GM10847 (cell line): ENCODE measurements around the gene NEK3.

Experiments used
- POLR2A ChIP-seq: IDR thresholded peaks from 2 replicates; pipeline ENCODE4 v1.6.1; 2011; ENCODE audit not compliant: insufficient read length; ENCODE audit errors: extremely low read depth

NEK3 gene

GRCh38 chr13:52156724-52157261 lies 2.6 kb downstream of the NEK3 start:
- no peak for TF ChIP-seq POLR2A

DNA sequence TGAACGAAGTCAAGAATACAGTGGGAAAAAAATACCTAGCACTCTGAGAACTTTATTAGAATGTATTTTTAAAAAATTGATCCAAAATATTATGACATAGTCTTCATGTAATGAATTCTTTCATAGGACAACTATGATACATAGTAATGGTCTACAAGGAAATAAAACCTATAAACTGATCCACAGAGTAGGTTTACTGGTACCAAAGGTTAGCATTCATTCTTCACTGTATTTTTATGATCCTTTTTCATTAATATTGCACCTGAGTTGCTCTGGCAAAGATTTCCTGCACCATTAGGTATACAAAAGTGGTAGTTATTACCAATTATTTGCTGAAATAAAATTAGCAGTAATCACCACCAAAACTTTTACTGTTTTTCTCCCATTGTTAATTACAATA lies 4.2 kb downstream of the NEK3 start:
- TF ChIP-seq POLR2A, result no peak

DNA sequence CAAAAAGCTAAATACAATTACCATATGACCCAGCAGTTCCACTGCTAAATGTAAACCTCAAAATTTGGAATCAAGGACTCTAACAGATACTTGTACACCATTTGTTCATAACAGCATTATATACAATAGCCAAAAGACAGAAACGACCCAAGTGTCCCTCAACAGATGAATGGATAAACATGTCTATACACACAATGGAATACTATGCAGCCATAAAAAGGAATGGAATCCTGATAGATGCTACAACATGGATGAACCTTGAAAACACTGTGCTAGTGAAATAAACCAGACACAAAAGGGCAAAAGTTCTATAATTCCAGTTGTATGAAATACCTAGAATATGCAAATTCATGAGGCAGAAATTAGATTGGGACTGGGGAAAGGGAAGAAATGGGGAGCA lies 12.2 kb downstream of the NEK3 start:
- TF ChIP-seq POLR2A, result no peak

DNA sequence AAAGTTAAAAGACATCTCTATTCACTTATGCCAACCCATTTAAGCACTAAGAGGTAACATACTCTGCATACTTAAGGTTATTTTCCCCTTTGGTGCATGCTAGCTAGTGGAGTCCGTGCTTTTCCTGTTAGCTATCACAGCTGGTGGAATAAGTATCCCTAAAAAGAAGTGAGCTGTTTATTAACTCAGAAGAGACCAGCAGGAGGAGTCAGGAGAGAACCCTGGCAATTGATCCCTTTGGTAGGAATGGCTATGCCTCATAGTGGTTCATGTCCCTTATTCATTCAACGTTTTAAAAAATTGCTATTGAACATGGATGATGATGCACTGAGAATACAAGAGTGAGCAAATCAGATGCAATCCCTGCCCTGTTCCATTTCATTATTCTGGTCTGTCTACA lies 18.1 kb downstream of the NEK3 start:
- no peak for TF ChIP-seq POLR2A

DNA sequence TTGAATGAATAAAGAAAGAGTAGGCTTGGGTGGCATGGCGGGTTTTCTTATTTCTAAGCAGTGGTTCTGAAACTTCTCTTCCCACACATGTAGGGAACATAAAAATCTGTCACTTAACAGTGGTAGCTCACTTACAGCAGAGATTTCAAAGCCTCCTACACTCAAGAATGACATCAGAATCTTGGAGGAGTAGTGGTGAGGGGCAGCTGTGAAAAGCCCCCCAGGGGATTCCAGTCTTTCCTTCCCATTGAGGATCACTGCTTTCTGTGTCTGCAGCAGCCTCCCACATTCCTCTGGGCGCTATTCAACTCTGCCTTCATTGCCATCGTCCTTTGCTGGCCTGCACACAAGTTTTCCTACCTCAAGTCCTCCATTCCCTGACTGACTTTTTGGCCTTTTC lies 21.9 kb downstream of the NEK3 start:
- no peak for TF ChIP-seq POLR2A

- no peak for TF ChIP-seq POLR2A
Observed at GRCh38 chr13:52136763-52137162, 22.6 kb downstream of the NEK3 start.

DNA sequence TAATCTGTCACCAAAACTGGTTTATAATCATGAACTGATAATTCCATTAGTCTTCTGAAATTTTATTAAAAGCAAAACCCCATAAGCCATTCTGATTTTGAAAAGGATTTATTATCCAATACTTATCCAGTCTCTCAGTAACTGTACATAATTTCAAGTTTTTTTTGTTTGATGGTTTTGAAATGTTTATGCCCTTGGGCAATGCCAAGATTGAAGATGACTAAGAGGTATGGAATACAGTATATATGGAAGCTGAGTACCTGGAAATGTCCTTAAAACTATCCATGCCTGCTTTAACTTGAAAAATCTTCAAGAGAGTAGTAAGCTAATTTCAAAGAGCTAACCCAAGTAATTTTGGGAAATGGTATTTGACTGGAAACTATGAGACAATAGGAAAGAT lies 28.8 kb downstream of the NEK3 start:
- no peak for TF ChIP-seq POLR2A

DNA sequence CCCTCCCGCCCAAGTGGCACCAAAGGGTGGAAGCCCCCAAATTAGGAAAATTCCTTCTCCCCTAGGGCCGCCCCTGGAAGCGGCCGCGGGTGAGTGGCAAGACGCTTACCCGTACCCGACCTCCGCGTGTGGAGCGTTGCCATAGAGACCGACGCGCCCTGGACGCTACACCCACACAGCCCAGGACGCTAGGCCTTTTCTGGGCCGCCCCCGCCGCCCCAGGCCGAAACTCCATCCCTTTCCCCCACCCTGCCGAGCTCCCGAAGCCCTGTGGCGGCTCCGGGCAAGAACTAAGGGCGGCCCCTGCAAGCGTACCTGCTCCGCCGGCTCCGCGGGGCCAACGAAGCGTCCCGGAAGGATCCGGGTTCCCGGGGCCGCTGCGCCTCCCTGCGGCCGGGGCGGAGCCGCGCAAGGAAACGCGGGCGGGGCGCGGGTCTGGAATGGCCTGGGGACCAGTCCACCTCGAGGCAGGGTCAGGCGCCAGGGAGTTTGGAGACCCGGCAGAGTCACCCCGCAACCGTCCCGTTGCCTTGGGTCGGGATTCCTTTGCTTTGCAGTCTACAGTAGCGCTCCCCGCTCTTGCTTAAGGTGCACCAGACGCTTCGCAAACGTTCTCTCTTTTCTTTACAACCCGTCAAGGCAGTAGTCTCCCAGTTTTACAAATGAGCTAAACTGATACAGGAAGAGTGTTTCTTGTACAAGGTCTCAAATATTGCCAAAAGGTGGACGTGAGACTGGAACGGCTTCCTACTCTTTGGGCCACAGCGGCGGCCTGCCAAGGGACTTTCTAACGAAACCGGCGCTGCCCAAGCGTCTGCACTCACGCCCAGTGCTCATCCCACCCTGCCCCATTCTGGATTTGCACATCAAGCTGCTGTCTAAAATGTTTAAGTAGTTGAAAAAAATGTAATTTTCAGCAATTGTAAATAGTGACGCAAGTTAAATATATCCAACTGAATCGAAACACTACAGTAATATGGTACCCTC lies 30.4 kb downstream of the NEK3 start, which contains the start of gene NEK5:
Gene NEK5, minus strand, starts transcription at position 360 of the 987 bp plus-strand sequence. CDS start 1,591 bp downstream, outside the sequence.
- no peak for TF ChIP-seq POLR2A

DNA sequence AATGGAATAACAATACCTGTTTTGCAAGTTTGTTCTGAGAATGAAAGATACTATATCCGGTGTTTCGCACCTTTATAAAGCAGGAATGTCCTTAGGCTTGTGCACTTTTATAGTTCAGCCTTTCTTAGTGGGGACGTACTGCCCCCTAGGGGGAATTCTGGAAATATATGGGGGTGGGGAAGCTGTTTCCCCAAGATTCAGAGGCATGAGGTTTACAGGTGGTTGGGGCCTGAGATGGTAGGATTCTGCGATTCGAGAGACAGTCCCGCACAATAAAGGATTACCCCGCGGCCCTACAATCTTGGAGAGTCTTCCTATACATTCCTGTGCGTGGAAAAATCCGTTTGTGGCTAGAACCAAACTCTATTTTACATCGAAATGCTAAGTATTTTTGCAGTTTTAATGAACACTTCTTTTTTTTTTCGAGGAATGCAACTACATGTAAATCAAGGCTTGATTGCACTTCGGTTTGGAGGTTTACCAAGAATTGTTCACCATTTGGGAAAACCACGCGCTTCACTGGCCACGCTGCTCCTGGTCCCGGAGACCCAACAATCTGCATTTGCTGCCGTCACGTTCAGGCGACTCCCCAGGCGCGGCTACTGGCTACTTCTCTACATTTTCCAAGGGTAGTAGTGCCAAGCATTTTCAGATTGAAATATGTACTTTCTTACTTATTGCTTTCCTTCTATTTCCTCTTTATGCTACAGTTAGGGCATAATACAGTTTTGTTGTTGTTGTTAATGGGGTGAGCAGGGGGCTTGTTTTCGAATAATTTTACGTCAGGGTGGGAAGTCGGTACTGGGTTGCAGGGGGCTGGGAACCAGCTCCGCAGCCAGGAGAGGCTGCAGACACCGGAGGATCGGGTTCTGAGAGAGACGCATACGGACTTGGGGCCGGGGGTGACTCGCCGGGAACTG lies 31.4 kb downstream of the NEK3 start:
- TF ChIP-seq POLR2A, result no peak

- no peak for TF ChIP-seq POLR2A
Observed at GRCh38 chr13:52127378-52127777, 32.0 kb downstream of the NEK3 start.

- no peak for TF ChIP-seq POLR2A
Observed at GRCh38 chr13:52125547-52125946, 33.9 kb downstream of the NEK3 start.

DNA sequence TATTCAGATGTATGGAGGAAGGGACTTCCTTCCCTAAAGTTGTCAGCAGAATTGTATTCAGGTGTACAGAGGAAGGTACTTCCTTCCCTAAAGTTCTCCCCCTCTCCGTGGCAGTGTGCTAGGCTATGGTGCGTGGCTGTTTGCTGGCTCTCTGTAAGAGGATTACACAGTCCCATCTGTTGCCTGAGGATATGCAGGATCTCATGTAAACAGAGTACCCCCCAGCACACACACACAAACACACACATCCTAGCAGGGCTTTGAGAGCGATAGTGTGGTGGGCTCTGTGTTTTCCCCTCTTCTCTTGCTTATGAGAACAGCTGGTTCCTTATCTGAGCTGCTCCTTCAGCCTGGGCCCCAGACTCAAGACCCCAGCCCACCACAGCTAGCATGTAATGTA lies 40.8 kb downstream of the NEK3 start:
- TF ChIP-seq POLR2A, result no peak

DNA sequence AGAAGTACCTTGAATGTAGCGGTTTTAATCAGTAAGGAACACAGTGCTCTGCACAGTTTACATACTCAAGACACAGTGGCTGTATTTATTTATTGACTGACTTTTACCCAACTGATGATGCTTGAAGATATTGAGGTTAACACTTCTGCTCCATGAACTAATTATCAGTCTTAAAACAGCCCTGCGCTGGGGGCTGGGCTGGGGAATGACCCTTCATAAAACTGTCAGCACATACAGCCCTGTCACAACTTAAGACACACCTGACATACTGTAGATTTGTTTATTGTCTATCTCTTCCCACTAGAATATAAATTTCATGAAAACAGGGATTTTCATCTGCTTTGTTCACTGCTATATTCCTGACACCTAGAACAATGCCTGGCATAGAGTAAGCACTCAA lies 41.3 kb downstream of the NEK3 start:
- no peak for TF ChIP-seq POLR2A

DNA sequence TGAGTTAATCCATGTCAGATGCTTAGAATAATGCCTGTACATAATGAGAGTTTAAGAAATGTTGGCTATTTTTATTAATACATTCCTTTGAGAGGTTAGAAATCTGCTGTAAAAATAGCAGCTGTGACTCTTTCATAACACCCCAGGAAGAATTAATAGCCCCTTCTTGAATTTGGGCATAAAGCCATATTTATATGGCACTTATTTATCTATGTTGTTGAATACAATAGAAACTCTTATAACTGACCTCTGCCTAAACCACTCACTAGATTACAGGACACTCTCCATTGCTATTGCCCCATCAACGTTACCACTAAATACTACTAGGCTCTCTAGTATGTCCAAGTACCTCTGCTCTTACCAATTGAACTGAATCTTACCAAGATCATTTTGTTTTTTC lies 46.8 kb downstream of the NEK3 start:
- no peak for TF ChIP-seq POLR2A

- TF ChIP-seq POLR2A, result no peak
Observed at GRCh38 chr13:52109116-52109670, 50.2 kb downstream of the NEK3 start.
